B cell (primary cell): ENCODE results near the gene FMNL2.

Experiments used
- EZH2 ChIP-seq: IDR thresholded peaks from 2 replicates; pipeline ENCODE4 v1.6.1; 2012; ENCODE audit warnings: borderline replicate concordance, low read depth, mild to moderate bottlenecking, moderate library complexity, low read length; ENCODE audit not compliant: insufficient read depth, poor library complexity, severe bottlenecking
- TF ChIP-seq, protein P1 (sequence below): fragments of 200-600 bp; IDR thresholded peaks from one replicate; pipeline ENCODE4 v1.8.0; 2022; ENCODE audit warnings: antibody characterized with exemption, mild to moderate bottlenecking

DNA sequence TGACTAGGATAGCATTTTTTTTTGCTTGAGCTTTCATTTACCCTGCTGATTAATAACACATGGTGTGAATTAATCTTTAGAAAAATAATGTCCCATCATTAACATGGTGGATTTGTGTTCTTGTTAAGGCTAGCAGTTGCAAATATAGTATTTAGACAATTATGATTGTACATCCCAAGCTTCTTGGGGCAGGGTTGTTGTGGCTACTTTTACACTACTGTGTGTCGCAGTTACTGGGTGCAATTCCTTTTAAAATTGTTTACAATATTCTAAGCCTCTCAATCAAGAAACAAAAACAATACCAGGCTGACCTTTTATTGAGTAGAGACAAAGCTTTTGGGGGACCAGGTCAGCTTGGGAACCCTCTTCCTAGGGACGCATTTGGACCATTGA lies 2.5 kb downstream of the FMNL2 start:
- TF ChIP-seq, protein P1, sequence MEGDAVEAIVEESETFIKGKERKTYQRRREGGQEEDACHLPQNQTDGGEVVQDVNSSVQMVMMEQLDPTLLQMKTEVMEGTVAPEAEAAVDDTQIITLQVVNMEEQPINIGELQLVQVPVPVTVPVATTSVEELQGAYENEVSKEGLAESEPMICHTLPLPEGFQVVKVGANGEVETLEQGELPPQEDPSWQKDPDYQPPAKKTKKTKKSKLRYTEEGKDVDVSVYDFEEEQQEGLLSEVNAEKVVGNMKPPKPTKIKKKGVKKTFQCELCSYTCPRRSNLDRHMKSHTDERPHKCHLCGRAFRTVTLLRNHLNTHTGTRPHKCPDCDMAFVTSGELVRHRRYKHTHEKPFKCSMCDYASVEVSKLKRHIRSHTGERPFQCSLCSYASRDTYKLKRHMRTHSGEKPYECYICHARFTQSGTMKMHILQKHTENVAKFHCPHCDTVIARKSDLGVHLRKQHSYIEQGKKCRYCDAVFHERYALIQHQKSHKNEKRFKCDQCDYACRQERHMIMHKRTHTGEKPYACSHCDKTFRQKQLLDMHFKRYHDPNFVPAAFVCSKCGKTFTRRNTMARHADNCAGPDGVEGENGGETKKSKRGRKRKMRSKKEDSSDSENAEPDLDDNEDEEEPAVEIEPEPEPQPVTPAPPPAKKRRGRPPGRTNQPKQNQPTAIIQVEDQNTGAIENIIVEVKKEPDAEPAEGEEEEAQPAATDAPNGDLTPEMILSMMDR: no peak
- TF ChIP-seq EZH2: no peak
